Stimulated activated naive B cell treated with anti-CD40 and anti-IgM and Interleukin-4, amounts not matched to agents 10 μg/mL and 1 μg/mL and 100 μg/mL, for 72 hours (primary cell): Measurements from ENCODE around the gene NTSR1.

ENCODE experiments used
- ATAC-seq, 2 donors: fragments of 150-1000 bp; cut with Tn5 transposase; replicated peaks; 2 replicates each; pipeline ENCODE4 v1.10.0; 2021; ENCODE audit warnings: moderate library complexity in 1 of 2
- DNase-seq: peaks from one replicate; pipeline ENCODE4 v3.0.0; 2021
- H3K27ac Mint-ChIP-seq: one replicate; pipeline ENCODE4 v1.8.0; 2022; ENCODE audit warnings: mild to moderate bottlenecking, mixed read lengths
- H3K27me3 Mint-ChIP-seq, 2 donors: one replicate each; pipeline ENCODE4 v1.8.0; 2022; ENCODE audit warnings: mixed read lengths in 2 of 2
- H3K36me3 Mint-ChIP-seq, 2 donors: one replicate each; pipeline ENCODE4 v1.8.0; 2022; ENCODE audit warnings: mixed read lengths in 2 of 2, mild to moderate bottlenecking in 1 of 2
- H3K4me1 Mint-ChIP-seq, 2 donors: one replicate each; pipeline ENCODE4 v1.8.0; 2022; ENCODE audit warnings: mixed read lengths in 2 of 2, mild to moderate bottlenecking in 1 of 2
- H3K4me3 Mint-ChIP-seq, 2 donors: one replicate each; pipeline ENCODE4 v1.8.0; 2022; ENCODE audit warnings: mild to moderate bottlenecking in 2 of 2, mixed read lengths in 2 of 2, moderate library complexity in 1 of 2
- H3K9me3 Mint-ChIP-seq, 2 donors: one replicate each; pipeline ENCODE4 v1.8.0; 2022; ENCODE audit warnings: mixed read lengths in 2 of 2, mild to moderate bottlenecking in 1 of 2

The NTSR1 gene

DNA sequence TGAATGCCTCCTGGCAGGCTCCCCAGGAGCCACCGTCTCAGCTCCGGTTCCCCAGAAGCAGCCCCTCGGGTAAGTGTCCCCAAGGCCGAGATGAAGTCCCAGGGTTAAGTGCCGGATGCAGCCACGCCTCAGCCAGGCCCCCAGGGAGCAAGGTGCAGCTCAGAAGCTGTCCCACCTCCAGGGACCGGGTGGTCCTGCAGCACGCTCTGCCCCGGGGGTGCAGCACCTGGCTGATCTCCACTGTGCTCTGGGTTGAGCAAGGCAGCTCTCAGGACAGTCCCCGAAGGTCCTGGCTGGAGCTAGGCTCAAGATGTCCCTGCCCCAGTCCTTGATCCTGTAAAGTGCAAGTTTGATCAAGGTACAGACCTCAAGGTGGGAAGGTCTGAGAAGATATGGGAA lies 15.1 kb upstream of the NTSR1 start:
- Mint-ChIP-seq H3K27me3 (peaks cover 13 to 41% of the 10 kb centered on the region in 2 donors), H3K9me3 (no peaks in the 10 kb centered on the region), H3K4me1 (peaks cover 9 to 31% of the 10 kb centered on the region in 2 donors), H3K4me3 (no peak overlapping the region), H3K27ac (no peak overlapping the region), H3K36me3 (no peaks in the 10 kb centered on the region)
- DNase-seq (no peak), ATAC-seq (no peak)

DNA sequence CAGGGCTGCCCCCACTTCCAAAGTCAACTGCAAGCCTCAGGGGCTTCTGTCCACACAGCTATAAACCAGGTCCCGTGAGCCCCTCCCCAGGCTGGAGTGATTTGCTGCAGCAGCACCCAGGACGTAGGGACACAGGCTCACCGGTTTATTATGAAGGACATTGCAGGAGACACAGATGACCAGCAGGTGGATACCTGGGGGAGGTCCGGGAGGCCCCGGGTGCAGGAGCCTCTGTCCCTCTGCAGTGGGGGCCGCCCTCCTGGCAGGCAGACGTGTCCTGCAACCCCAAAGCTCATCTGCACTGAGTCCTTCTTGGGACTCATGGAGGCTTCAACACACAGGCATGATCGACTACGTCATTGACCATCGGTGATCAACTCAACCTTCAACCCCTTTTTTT lies 14.5 kb upstream of the NTSR1 start:
- no peak overlapping the region for H3K27ac Mint-ChIP-seq
- peaks cover 9 to 31% of the 10 kb centered on the region in 2 donors for H3K4me1 Mint-ChIP-seq
- H3K27me3 Mint-ChIP-seq, result peaks cover 13 to 35% of the 10 kb centered on the region in 2 donors
- no peak for ATAC-seq
- no peak for DNase-seq
- H3K36me3 Mint-ChIP-seq, result no peaks in the 10 kb centered on the region
- H3K4me3 Mint-ChIP-seq, result no peak overlapping the region
- H3K9me3 Mint-ChIP-seq, result no peaks in the 10 kb centered on the region

- peaks cover 9 to 31% of the 10 kb centered on the region in 2 donors for H3K4me1 Mint-ChIP-seq
- no peak overlapping the region for H3K4me3 Mint-ChIP-seq
- H3K36me3 Mint-ChIP-seq, result no peaks in the 10 kb centered on the region
- no peak for DNase-seq
- H3K27ac Mint-ChIP-seq, result no peak overlapping the region
- H3K27me3 Mint-ChIP-seq, result peaks cover 13 to 32% of the 10 kb centered on the region in 2 donors
- no peaks in the 10 kb centered on the region for H3K9me3 Mint-ChIP-seq
- no peak for ATAC-seq
Observed at GRCh38 chr20:62694868-62695267, 13.8 kb upstream of the NTSR1 start.

- no peak for ATAC-seq
- Mint-ChIP-seq H3K9me3 (no peaks in the 10 kb centered on the region), H3K27me3 (peaks cover 13 to 27% of the 10 kb centered on the region in 2 donors), H3K4me3 (no peak overlapping the region), H3K36me3 (no peaks in the 10 kb centered on the region), H3K27ac (no peak overlapping the region), H3K4me1 (peaks cover 8 to 28% of the 10 kb centered on the region in 2 donors)
- DNase-seq, result no peak
Observed at GRCh38 chr20:62695448-62696414, 12.9 kb upstream of the NTSR1 start.

DNA sequence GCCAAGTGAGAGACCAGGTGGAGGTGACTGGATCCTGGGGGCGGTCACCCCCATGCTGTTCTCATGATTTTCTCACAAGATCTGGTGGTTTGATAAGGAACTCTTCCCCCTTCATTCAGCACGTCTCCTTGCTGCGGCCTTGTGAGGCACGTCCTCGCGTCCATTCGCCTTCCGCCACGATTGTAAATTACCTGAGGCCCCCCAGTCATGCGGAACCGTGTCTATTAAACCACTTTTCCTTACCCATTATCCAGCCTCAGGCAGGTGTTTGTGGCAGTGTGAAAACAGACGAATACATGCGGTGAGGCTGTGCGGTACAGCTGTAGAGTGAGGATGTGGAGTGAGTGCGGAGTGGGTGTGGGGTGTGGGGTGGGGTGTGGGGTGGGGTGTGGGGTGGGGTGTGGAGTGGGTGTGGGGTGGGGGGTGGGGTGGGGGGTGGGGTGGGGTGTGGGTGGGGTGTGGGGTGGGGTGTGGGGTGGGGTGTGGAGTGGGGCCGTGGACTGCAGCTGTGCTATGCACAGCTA lies 12.1 kb upstream of the NTSR1 start:
- Mint-ChIP-seq H3K4me1 (peaks cover 5 to 21% of the 10 kb centered on the region in 2 donors), H3K4me3 (no peak overlapping the region), H3K27me3 (peaks cover 19 to 27% of the 10 kb centered on the region in 2 donors), H3K9me3 (no peaks in the 10 kb centered on the region), H3K27ac (no peak overlapping the region), H3K36me3 (no peaks in the 10 kb centered on the region)
- DNase-seq, result no peak
- ATAC-seq, result no peak

DNA sequence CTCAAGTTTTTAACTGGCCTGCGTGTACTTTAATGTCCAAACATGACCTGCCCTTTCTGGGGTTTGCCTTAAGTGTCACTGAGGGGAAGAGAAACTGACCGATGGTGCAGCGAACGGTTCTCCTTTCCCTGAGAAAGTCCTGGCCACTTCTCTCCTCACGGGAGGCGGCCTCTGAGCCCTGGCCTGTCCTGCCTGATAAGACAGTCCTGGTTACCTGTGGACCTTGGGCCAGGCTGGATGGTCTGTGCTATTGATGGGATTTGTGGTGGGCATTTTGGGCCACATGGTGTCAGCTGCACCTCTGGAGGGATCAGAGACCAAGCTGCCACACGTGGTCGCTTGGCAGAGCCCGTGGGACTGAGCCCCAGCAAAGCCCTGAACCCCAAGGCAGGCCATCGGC lies 11.6 kb upstream of the NTSR1 start:
- no peaks in the 10 kb centered on the region for H3K36me3 Mint-ChIP-seq
- peaks cover 21 to 27% of the 10 kb centered on the region in 2 donors for H3K27me3 Mint-ChIP-seq
- H3K4me3 Mint-ChIP-seq, result no peak overlapping the region
- H3K27ac Mint-ChIP-seq, result no peak overlapping the region
- H3K4me1 Mint-ChIP-seq, result peaks cover 2 to 16% of the 10 kb centered on the region in 2 donors
- ATAC-seq, result no peak
- no peaks in the 10 kb centered on the region for H3K9me3 Mint-ChIP-seq
- no peak for DNase-seq

- no peak overlapping the region for H3K4me3 Mint-ChIP-seq
- no peaks in the 10 kb centered on the region for H3K9me3 Mint-ChIP-seq
- ATAC-seq (no peak), DNase-seq (no peak)
- no peak overlapping the region for H3K27ac Mint-ChIP-seq
- H3K36me3 Mint-ChIP-seq, result no peaks in the 10 kb centered on the region
- H3K4me1 Mint-ChIP-seq, result peaks cover 2 to 11% of the 10 kb centered on the region in 2 donors
- peaks cover 23 to 24% of the 10 kb centered on the region in 2 donors for H3K27me3 Mint-ChIP-seq
Observed at GRCh38 chr20:62697468-62697912, 11.1 kb upstream of the NTSR1 start.

DNA sequence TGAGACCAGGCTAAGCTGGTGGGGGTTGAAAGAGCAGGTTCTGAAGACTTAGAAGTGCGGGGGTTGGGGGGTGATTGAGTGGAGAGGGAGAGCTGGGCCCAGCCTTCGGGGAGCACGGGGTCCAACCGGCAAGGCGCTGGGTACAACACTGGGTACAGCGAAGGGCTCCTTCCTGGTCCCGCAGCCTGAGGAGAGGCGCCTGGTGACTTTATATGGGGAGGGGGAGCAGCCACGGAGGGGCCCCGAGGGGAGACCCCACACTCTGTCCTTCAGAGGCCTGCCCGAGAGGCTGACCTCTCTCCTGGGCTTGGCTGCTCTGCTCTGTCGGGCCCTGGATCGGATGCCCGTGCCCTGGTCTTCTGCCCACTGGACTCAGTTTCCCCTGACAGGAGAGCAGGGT lies 10.4 kb upstream of the NTSR1 start:
- ATAC-seq, result no peak
- peaks cover 2 to 3% of the 10 kb centered on the region in 2 donors for H3K4me1 Mint-ChIP-seq
- H3K9me3 Mint-ChIP-seq, result no peaks in the 10 kb centered on the region
- no peak for DNase-seq
- peaks cover 19 to 22% of the 10 kb centered on the region in 2 donors for H3K27me3 Mint-ChIP-seq
- H3K27ac Mint-ChIP-seq, result no peak overlapping the region
- H3K4me3 Mint-ChIP-seq, result no peak overlapping the region
- no peaks in the 10 kb centered on the region for H3K36me3 Mint-ChIP-seq

DNA sequence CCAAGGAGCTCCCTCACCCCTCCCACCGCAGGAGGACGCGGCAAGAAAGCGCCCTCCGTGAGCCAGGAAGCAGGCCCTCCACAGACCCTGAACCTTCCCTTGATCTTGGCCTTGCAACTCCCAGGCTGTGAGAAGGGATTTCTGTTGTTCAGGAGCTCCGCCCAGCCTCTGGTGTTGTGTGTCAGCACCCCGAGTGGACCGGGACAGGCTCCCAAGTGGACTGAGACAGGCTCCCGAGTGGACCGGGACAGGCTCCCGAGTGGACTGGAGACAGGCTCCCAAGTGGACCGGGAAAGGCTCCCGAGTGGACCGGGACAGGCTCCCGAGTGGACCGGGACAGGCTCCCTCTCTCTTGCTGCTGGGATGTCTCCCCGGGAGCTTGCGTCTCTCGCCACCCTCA lies 9.3 kb upstream of the NTSR1 start:
- peaks cover 2 to 5% of the 10 kb centered on the region in 2 donors for H3K4me1 Mint-ChIP-seq
- H3K4me3 Mint-ChIP-seq, result no peak overlapping the region
- H3K9me3 Mint-ChIP-seq, result no peaks in the 10 kb centered on the region
- no peak overlapping the region for H3K27ac Mint-ChIP-seq
- H3K27me3 Mint-ChIP-seq, result peaks cover 15 to 22% of the 10 kb centered on the region in 2 donors
- H3K36me3 Mint-ChIP-seq, result no peaks in the 10 kb centered on the region
- DNase-seq, result no peak
- ATAC-seq, result no peak

DNA sequence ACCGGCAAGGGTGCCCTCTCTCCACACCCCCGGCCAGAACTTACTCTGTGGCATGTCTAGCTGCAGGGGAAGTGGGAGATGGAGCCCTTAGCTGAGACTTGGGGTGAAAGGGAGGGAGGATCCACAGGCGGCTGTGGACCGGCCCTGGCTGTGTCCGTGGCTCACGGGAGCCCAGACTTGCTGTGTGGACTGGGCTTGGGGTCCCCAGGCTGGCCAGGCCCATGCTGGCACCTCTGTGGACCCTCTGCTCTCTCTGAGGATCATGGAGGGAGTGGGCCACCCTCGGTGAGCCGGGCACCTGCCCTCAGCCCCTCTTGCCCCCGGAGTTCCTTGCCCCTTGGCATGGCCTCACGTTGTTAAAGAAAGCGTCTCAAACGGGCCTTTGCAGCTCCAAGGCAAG lies 8.9 kb upstream of the NTSR1 start:
- peaks cover 17 to 24% of the 10 kb centered on the region in 2 donors for H3K27me3 Mint-ChIP-seq
- DNase-seq (no peak), ATAC-seq (no peak)
- peaks cover 2 to 5% of the 10 kb centered on the region in 2 donors for H3K4me1 Mint-ChIP-seq
- H3K9me3 Mint-ChIP-seq, result no peaks in the 10 kb centered on the region
- no peak overlapping the region for H3K4me3 Mint-ChIP-seq
- no peaks in the 10 kb centered on the region for H3K36me3 Mint-ChIP-seq
- no peak overlapping the region for H3K27ac Mint-ChIP-seq

GRCh38 chr20:62700261-62700930 lies 8.2 kb upstream of the NTSR1 start:
- H3K4me1 Mint-ChIP-seq, result peaks cover 2 to 5% of the 10 kb centered on the region in 2 donors
- no peaks in the 10 kb centered on the region for H3K9me3 Mint-ChIP-seq
- H3K4me3 Mint-ChIP-seq, result no peak overlapping the region
- no peak overlapping the region for H3K27ac Mint-ChIP-seq
- ATAC-seq, result no peak
- no peak for DNase-seq
- H3K36me3 Mint-ChIP-seq, result no peaks in the 10 kb centered on the region
- H3K27me3 Mint-ChIP-seq, result peaks cover 20 to 25% of the 10 kb centered on the region in 2 donors

DNA sequence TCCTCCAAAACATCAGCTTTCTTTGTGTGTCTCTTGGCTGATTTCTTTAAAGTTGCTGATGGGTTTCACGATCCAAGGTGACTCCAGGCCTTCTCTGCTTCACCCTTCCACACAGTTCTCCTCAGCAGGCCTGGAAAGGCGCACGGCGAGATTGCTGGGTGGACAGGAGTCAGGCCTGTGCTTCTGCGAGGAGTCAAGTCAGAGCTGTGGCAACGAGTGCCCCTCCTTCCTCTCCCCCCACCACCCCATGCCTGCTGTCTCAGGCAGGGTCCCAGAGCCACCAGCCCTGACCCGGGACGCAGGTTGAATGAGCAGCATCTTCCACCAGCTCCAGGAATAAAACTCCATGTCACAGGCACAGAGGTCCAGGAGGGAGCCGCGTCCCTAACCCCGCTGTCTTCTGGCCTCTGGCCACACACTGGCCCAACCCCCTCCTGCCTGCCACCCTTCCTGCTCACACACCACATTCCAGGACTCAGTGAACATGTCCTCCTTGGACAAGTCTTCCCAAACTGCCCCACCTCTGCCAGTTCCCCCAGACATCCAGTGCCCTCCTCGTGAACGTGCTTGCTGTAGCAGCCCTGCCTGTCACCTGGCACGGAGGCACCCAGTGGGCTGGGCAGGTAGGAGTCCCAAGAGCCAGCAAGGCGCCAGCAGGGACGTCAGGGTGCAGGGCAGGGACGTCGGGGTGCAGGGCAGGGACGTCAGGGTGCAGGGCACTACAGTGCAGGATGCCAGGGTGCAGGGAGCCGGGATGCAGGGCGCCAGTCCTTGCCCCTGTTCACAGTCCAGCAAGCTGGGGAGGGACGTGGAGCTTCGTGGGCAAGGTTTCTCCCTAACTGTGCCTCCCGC lies 7.2 kb upstream of the NTSR1 start:
- peaks cover under 1 to 5% of the 10 kb centered on the region in 2 donors for H3K4me1 Mint-ChIP-seq
- H3K4me3 Mint-ChIP-seq, result no peak overlapping the region
- no peaks in the 10 kb centered on the region for H3K36me3 Mint-ChIP-seq
- DNase-seq (no peak), ATAC-seq (no peak)
- peaks cover 21 to 24% of the 10 kb centered on the region in 2 donors for H3K27me3 Mint-ChIP-seq
- H3K9me3 Mint-ChIP-seq, result no peaks in the 10 kb centered on the region
- no peak overlapping the region for H3K27ac Mint-ChIP-seq

DNA sequence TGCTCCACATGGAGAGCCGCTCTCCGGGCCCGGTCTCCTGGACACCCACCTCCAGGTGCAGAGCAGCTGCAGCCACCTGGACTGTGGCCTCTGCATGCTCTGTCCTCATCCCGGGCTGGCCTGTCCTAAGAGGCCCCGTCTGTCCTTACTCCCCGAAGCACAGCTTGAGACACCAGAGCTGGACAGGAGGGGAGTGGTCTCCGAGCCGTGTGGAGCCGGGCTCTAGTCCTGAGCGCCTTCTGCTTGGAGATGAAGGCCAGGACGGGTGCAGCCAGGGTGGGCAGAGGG lies 6.7 kb upstream of the NTSR1 start:
- Mint-ChIP-seq H3K4me1 (peaks cover 0 to 5% of the 10 kb centered on the region in 2 donors), H3K9me3 (no peaks in the 10 kb centered on the region), H3K27me3 (peaks cover 25 to 26% of the 10 kb centered on the region in 2 donors), H3K36me3 (no peaks in the 10 kb centered on the region), H3K4me3 (no peak overlapping the region), H3K27ac (no peak overlapping the region)
- ATAC-seq (no peak), DNase-seq (no peak)
